Colonic mucosa (tissue), 4 donors: ENCODE data around the gene DCAF12L2. TPM values are rescaled to one million over a fixed set of nuclear protein-coding genes. Genes with fewer than 3 reads are reported as not detected.
"Not testable (repeated sequence)": the region's sequence is repeated elsewhere in the genome, so short reads cannot be mapped to it uniquely, and the experiment has no call there.

ENCODE experiments used
- DNase-seq: peaks from one replicate; pipeline ENCODE4 v3.0.0-alpha.2; 2020
- H3K27ac ChIP-seq: fragments of 200-600 bp; one replicate; pipeline ENCODE4 v1.8.0; 2021
- H3K27me3 ChIP-seq: fragments of 200-600 bp; one replicate; pipeline ENCODE4 v1.8.0; 2021
- H3K36me3 ChIP-seq: fragments of 200-600 bp; one replicate; pipeline ENCODE4 v1.8.0; 2021
- H3K4me1 ChIP-seq: fragments of 200-600 bp; one replicate; pipeline ENCODE4 v1.8.0; 2021; ENCODE audit warnings: mild to moderate bottlenecking
- H3K4me3 ChIP-seq: fragments of 200-600 bp; one replicate; pipeline ENCODE4 v1.8.0; 2021
- H3K9ac ChIP-seq, 2 donors: one replicate each; pipeline ENCODE4 v1.7.0; 2013; ENCODE audit warnings: control low read depth in 2 of 2, low read depth in 2 of 2, low read length in 2 of 2
- H3K9me3 ChIP-seq: fragments of 200-600 bp; one replicate; pipeline ENCODE4 v1.8.0; 2021
- CTCF ChIP-seq: fragments of 200-600 bp; IDR thresholded peaks from one replicate; pipeline ENCODE4 v1.8.0; 2022; ENCODE audit warnings: antibody characterized with exemption, mild to moderate bottlenecking
- intact Hi-C: fragments of 100-400 bp; cut with DNase I; formaldehyde crosslinking; loops from one replicate; pipeline ENCODE4 v1.14.1; 2022
- total RNA-seq, 2 donors: library from RNA; stranded (reverse); fragmentation: NEBNext Ultra II Directional in 1 of 2; extraction: Animal tissue kit (Norgen Biotek cat#: 25700) in 1 of 2; gene quantifications; one replicate each; pipeline ENCODE4 v1.2.1, GENCODE V29; 2021
- donor health status: healthy.
- donor health status: DM: no; HTN: no; CAD: no.
- donor health status: DM: no; HTN: no; CAD: no.

Gene DCAF12L2
- total RNA-seq = under 1 TPM in 1 of 2 donors, not detected in 1; 0.08 TPM

- H3K27ac ChIP-seq = no peak within 1 kb of the TSS
- intact Hi-C loops = no loop called here
- TF ChIP-seq CTCF = no peak
- no peaks in the 10 kb centered on the region for H3K36me3 ChIP-seq
- H3K27me3 ChIP-seq = no peaks in the 10 kb centered on the region
- no peak within 1 kb of the TSS for H3K9ac ChIP-seq
- H3K4me1 ChIP-seq = no peaks in the 10 kb centered on the region
- no peak for DNase-seq
- H3K4me3 ChIP-seq = no peak within 1 kb of the TSS
- H3K9me3 ChIP-seq = no peaks in the 10 kb centered on the region
Measured at GRCh38 chrX:126165721-126166461, at the start of gene DCAF12L2. DCAF12L2 (minus strand) TSS chrX:126166289; CDS start chrX:126165924, 365 bp downstream.

GRCh38 chrX:126190888-126191287, 24.8 kb upstream of the DCAF12L2 start:
- intact Hi-C loops, H3K27me3 ChIP-seq, H3K27ac ChIP-seq, H3K4me1 ChIP-seq, H3K9ac ChIP-seq, H3K4me3 ChIP-seq, DNase-seq, H3K36me3 ChIP-seq, H3K9me3 ChIP-seq: not testable (repeated sequence)

- no peak overlapping the region for H3K27ac ChIP-seq
- intact Hi-C loops = no loop called here
- H3K27me3 ChIP-seq = no peaks in the 10 kb centered on the region
- no peak for TF ChIP-seq CTCF
- H3K9me3 ChIP-seq = no peaks in the 10 kb centered on the region
- DNase-seq = no peak
- H3K36me3 ChIP-seq = no peaks in the 10 kb centered on the region
- H3K4me1 ChIP-seq = no peaks in the 10 kb centered on the region
- no peak overlapping the region for H3K9ac ChIP-seq
- no peak overlapping the region for H3K4me3 ChIP-seq
Measured at GRCh38 chrX:126177133-126177840, 11.2 kb upstream of the DCAF12L2 start.

- no peak for TF ChIP-seq CTCF
- Histone ChIP-seq H3K9ac (no peak overlapping the region), H3K9me3 (no peaks in the 10 kb centered on the region), H3K27ac (no peak overlapping the region), H3K36me3 (no peaks in the 10 kb centered on the region), H3K27me3 (no peaks in the 10 kb centered on the region), H3K4me1 (no peaks in the 10 kb centered on the region), H3K4me3 (no peak overlapping the region)
- intact Hi-C loops = no loop called here
- DNase-seq = no peak
Measured at GRCh38 chrX:126170720-126171119, 4.6 kb upstream of the DCAF12L2 start.

- H3K9me3 ChIP-seq = no peaks in the 10 kb centered on the region
- TF ChIP-seq CTCF = no peak
- no peak overlapping the region for H3K27ac ChIP-seq
- no peaks in the 10 kb centered on the region for H3K36me3 ChIP-seq
- H3K4me3 ChIP-seq = no peak overlapping the region
- no peaks in the 10 kb centered on the region for H3K4me1 ChIP-seq
- no peak overlapping the region for H3K9ac ChIP-seq
- no peaks in the 10 kb centered on the region for H3K27me3 ChIP-seq
- DNase-seq = no peak
- intact Hi-C loops = no loop called here
Measured at GRCh38 chrX:126167560-126167959, 1.5 kb upstream of the DCAF12L2 start.

- no peaks in the 10 kb centered on the region for H3K36me3 ChIP-seq
- H3K4me3 ChIP-seq = no peak overlapping the region
- no peaks in the 10 kb centered on the region for H3K4me1 ChIP-seq
- no peak overlapping the region for H3K9ac ChIP-seq
- H3K27ac ChIP-seq = no peak overlapping the region
- no peaks in the 10 kb centered on the region for H3K9me3 ChIP-seq
- TF ChIP-seq CTCF = no peak
- DNase-seq = no peak
- H3K27me3 ChIP-seq = no peaks in the 10 kb centered on the region
- intact Hi-C loops = no loop called here
Measured at GRCh38 chrX:126165401-126165720, 728 bp downstream of the DCAF12L2 start.
